A549 (cell line): Measurements from ENCODE around the gene RPS15. TPM values are rescaled to one million over a fixed set of nuclear protein-coding genes. Genes with fewer than 3 reads are reported as not detected.

Source experiments
- ATAC-seq, 2 experiments: fragments of 200-7000 bp in 1 of 2; fragments of >200 bp in 1 of 2; cut with Nextera tagmentation in 1 of 2; cut with Tn5 transposase in 1 of 2; 3 replicates each; pipeline versions ENCODE4 v1.8.0 to v1.9.1; 2018 to 2020; ENCODE audit warnings: mild to moderate bottlenecking in 1 of 2, moderate library complexity in 1 of 2
- CTCF ChIA-PET: fragments of 300-600 bp; sonication (Branson Sonifier 250); formaldehyde crosslinking; extraction: SDS; loops from one replicate; lab custom pipeline; 2021; ENCODE audit warnings: antibody characterized with exemption, inconsistent platforms; lab: Yijun Ruan, JAX
- POLR2A ChIA-PET: fragments of 350-600 bp; formaldehyde crosslinking; extraction: SDS; loops from one replicate; lab custom pipeline; 2021; ENCODE audit warnings: antibody characterized with exemption, inconsistent platforms; lab: Yijun Ruan, JAX
- DNase-seq, 2 experiments: peaks; one replicate each; pipeline versions ENCODE4 v3.0.0 to v3.0.0-alpha.2; 2011 to 2016; ENCODE audit warnings: low read depth in 1 of 2, low spot score in 1 of 2
- FAIRE-seq: peaks from 2 replicates; lab custom pipeline; 2011; peaks lifted over from hg19 to GRCh38; lab: Jason Lieb, UNC
- H3K27ac ChIP-seq, 2 experiments: fragments of >200 bp; sonication (Bioruptor Twin); formaldehyde crosslinking; 3 replicates each; pipeline ENCODE4 v1.5.1; 2016 to 2017
- H3K4me1 ChIP-seq: fragments of >200 bp; sonication (Bioruptor Twin); formaldehyde crosslinking; 3 replicates; pipeline ENCODE4 v1.6.1; 2016
- H3K4me2 ChIP-seq: fragments of >200 bp; sonication (Bioruptor Twin); formaldehyde crosslinking; 3 replicates; pipeline ENCODE4 v1.6.1; 2016
- H3K4me3 ChIP-seq: fragments of >200 bp; sonication (Bioruptor Twin); formaldehyde crosslinking; 3 replicates; pipeline ENCODE4 v1.5.1; 2016
- H3K9me3 ChIP-seq: fragments of >200 bp; sonication (Bioruptor Twin); formaldehyde crosslinking; 3 replicates; pipeline ENCODE4 v1.6.1; 2016
- ATOH8 ChIP-seq: fragments of 250-450 bp; sonication (Bioruptor Pico); IDR thresholded peaks from 2 replicates; pipeline ENCODE4 v1.5.0; 2020; ENCODE audit warnings: low read depth, mild to moderate bottlenecking, moderate library complexity
- BCL3 ChIP-seq: fragments of >200 bp; sonication (Bioruptor Twin); formaldehyde crosslinking; IDR thresholded peaks from 3 replicates; pipeline ENCODE4 v1.6.1; 2016
- BHLHE40 ChIP-seq: IDR thresholded peaks from 2 replicates; pipeline ENCODE4 v1.6.1; 2012; ENCODE audit warnings: low read depth, low read length, inconsistent platforms
- CBX8 ChIP-seq: fragments of 200-600 bp; sonication (generic); IDR thresholded peaks from 2 replicates; pipeline ENCODE4 v1.6.1; 2016
- CEBPB ChIP-seq, 2 experiments: fragments of >200 bp in 1 of 2; sonication (Bioruptor Twin) in 1 of 2; formaldehyde crosslinking in 1 of 2; IDR thresholded peaks; 2 replicates each; pipeline ENCODE4 v1.6.1; 2012 to 2016
- CHD4 ChIP-seq: fragments of 200-600 bp; sonication (generic); IDR thresholded peaks from 2 replicates; pipeline ENCODE4 v1.6.1; 2016; ENCODE audit warnings: antibody characterized with exemption, mild to moderate bottlenecking, borderline replicate concordance
- E2F6 ChIP-seq: IDR thresholded peaks from 2 replicates; pipeline ENCODE4 v1.6.1; 2012; ENCODE audit warnings: low read depth, borderline replicate concordance
- EHF ChIP-seq: fragments of 250-450 bp; sonication (Bioruptor Pico); IDR thresholded peaks from 2 replicates; pipeline ENCODE4 v1.5.0; 2020; ENCODE audit warnings: mild to moderate bottlenecking
- EHMT2 ChIP-seq: fragments of 200-600 bp; sonication (generic); IDR thresholded peaks from 2 replicates; pipeline ENCODE4 v1.6.1; 2016; ENCODE audit warnings: antibody characterized with exemption, low read depth, mild to moderate bottlenecking, moderate library complexity
- FOSB ChIP-seq: fragments of 250-450 bp; sonication (Bioruptor Pico); IDR thresholded peaks from 2 replicates; pipeline ENCODE4 v1.5.0; 2020; ENCODE audit warnings: mild to moderate bottlenecking, moderate library complexity
- GATA3 ChIP-seq: IDR thresholded peaks from 2 replicates; pipeline ENCODE4 v1.6.1; 2012; ENCODE audit warnings: borderline replicate concordance
- HMGXB4 ChIP-seq: fragments of 250-450 bp; sonication (Bioruptor Pico); IDR thresholded peaks from 2 replicates; pipeline ENCODE4 v1.5.0; 2021; ENCODE audit warnings: mild to moderate bottlenecking, moderate library complexity, borderline replicate concordance
- HOXA7 ChIP-seq: fragments of 250-450 bp; sonication (Bioruptor Pico); IDR thresholded peaks from 2 replicates; pipeline ENCODE4 v1.5.0; 2020; ENCODE audit warnings: mild to moderate bottlenecking, moderate library complexity
- HOXB13 ChIP-seq: fragments of 250-450 bp; sonication (Bioruptor Pico); IDR thresholded peaks from 2 replicates; pipeline ENCODE4 v1.5.0; 2020; ENCODE audit warnings: low read depth, mild to moderate bottlenecking, moderate library complexity
- JUN ChIP-seq, 2 experiments: fragments of >200 bp; sonication (Bioruptor Twin); formaldehyde crosslinking; IDR thresholded peaks; 2 replicates in 1 of 2; 3 replicates in 1 of 2; pipeline ENCODE4 v1.6.1; 2016 to 2017
- JUNB ChIP-seq: fragments of >200 bp; sonication (Bioruptor Twin); formaldehyde crosslinking; IDR thresholded peaks from 2 replicates; pipeline ENCODE4 v1.6.1; 2016
- MAFK ChIP-seq: fragments of 450-650 bp; IDR thresholded peaks from 2 replicates; pipeline ENCODE4 v1.6.1; 2014; ENCODE audit not compliant: partially characterized antibody
- MYC ChIP-seq: IDR thresholded peaks from 2 replicates; pipeline ENCODE4 v1.6.1; 2012; ENCODE audit warnings: mild to moderate bottlenecking, inconsistent platforms, low read length, improper control_type of control experiment, borderline replicate concordance
- NPAS2 ChIP-seq: fragments of 250-450 bp; sonication (Bioruptor Pico); IDR thresholded peaks from 2 replicates; pipeline ENCODE4 v1.8.0; 2022; ENCODE audit warnings: mild to moderate bottlenecking, moderate library complexity, borderline replicate concordance
- NR3C1 ChIP-seq: fragments of >200 bp; sonication (Bioruptor Twin); formaldehyde crosslinking; IDR thresholded peaks from 3 replicates; pipeline ENCODE4 v1.6.1; 2017
- PBX3 ChIP-seq: IDR thresholded peaks from 2 replicates; pipeline ENCODE4 v1.6.1; 2012
- PHF8 ChIP-seq: fragments of 200-600 bp; sonication (generic); IDR thresholded peaks from 2 replicates; pipeline ENCODE4 v1.6.1; 2016; ENCODE audit warnings: low read depth, mild to moderate bottlenecking, antibody characterized with exemption, moderate library complexity, borderline replicate concordance
- POLR2A ChIP-seq: IDR thresholded peaks from 2 replicates; pipeline ENCODE4 v1.6.1; 2012; ENCODE audit warnings: mild to moderate bottlenecking, low read length
- RARB ChIP-seq: fragments of 250-450 bp; sonication (Bioruptor Pico); IDR thresholded peaks from 2 replicates; pipeline ENCODE4 v1.8.0; 2021; ENCODE audit warnings: mild to moderate bottlenecking, moderate library complexity
- RFX5 ChIP-seq: fragments of 450-650 bp; IDR thresholded peaks from 2 replicates; pipeline ENCODE4 v1.7.1; 2014; ENCODE audit warnings: antibody characterized with exemption, mild to moderate bottlenecking, moderate library complexity
- TP53 ChIP-seq: fragments of 250-450 bp; sonication (Bioruptor Pico); IDR thresholded peaks from 2 replicates; pipeline ENCODE4 v1.5.0; 2021; ENCODE audit warnings: mild to moderate bottlenecking, moderate library complexity
- USF2 ChIP-seq: fragments of 450-650 bp; IDR thresholded peaks from 2 replicates; pipeline ENCODE4 v1.6.1; 2014; ENCODE audit warnings: antibody characterized with exemption
- ZC3H11A ChIP-seq: fragments of 450-650 bp; IDR thresholded peaks from 2 replicates; pipeline ENCODE4 v1.6.1; 2014; ENCODE audit warnings: antibody characterized with exemption, mild to moderate bottlenecking
- ZNF302 ChIP-seq: fragments of 250-450 bp; sonication (Bioruptor Pico); IDR thresholded peaks from 2 replicates; pipeline ENCODE4 v1.9.0; 2021; ENCODE audit warnings: inconsistent platforms, mild to moderate bottlenecking, moderate library complexity
- ZSCAN20 ChIP-seq: fragments of 250-450 bp; sonication (Bioruptor Pico); IDR thresholded peaks from 2 replicates; pipeline ENCODE4 v1.8.0; 2022; ENCODE audit warnings: mild to moderate bottlenecking, moderate library complexity
- WGBS: methylation state at CpG from one replicate; pipeline ENCODE4 v1.1.6; 2017; ENCODE audit errors: missing lambda C conversion rate; 5-methylcytosine and 5-hydroxymethylcytosine counted together
- polyA plus RNA-seq, 4 experiments: library from polyadenylated mRNA; depleted of rRNA in 3 of 4; stranded (reverse); fragments of >200 nt; fragmentation: RNase III in 1 of 4; extraction: RNeasy Plus Mini Kit Qiagen cat#74134 plus additional on column Dnase treatment in 1 of 4; gene quantifications; 2 replicates in 3 of 4; 3 replicates in 1 of 4; pipeline ENCODE4 v1.2.3, GENCODE V29; 2011 to 2017

Gene RPS15
- polyA plus RNA-seq, 2 of the 4 experiments (the other 2 are of a cell fraction), result 525 to 1,458 TPM

- TF ChIP-seq JUN (IDR thresholded peaks at IDR 0.05) (no peak), NPAS2 (CRISPR knock-in tag) (no peak)
Measured at GRCh38 chr19:1417145-1417544, 21.1 kb upstream of the RPS15 start (continued).

GRCh38 chr19:1417681-1418495, 20.3 kb upstream of the RPS15 start:
- DNase-seq (no peak), ATAC-seq (no peak), FAIRE-seq (no peak)
- Histone ChIP-seq H3K4me3 (no peak overlapping the region), H3K27ac (no peak overlapping the region), H3K4me2 (no peak overlapping the region), H3K9me3 (no peaks in the 10 kb centered on the region), H3K4me1 (peaks cover 10% of the 10 kb centered on the region)
- CTCF ChIA-PET, result interaction anchor here (1.2 to 1.7 kb wide), 2 partner anchors 17 to 28 kb away, joined by 4 read pairs; no protein-coding TSS in a partner anchor
- POLR2A ChIA-PET, result no interaction called here
- TF ChIP-seq HOXB13 (CRISPR knock-in tag) (no peak), ZNF302 (CRISPR knock-in tag) (no peak), BCL3 (no peak), NPAS2 (CRISPR knock-in tag) (no peak), EHF (CRISPR knock-in tag) (no peak), ZC3H11A (no peak), ATOH8 (CRISPR knock-in tag) (no peak), MAFK (no peak), RFX5 (no peak), HMGXB4 (CRISPR knock-in tag) (no peak), CBX8 (no peak), GATA3 (no peak), NR3C1 (no peak), CEBPB (IDR thresholded peaks at IDR 0.05) (no peak), E2F6 (no peak), CHD4 (no peak)
- WGBS, result 91% methylated on average over 30 of the region's 30 CpGs

GRCh38 chr19:1418496-1418775, 19.8 kb upstream of the RPS15 start:
- 93% methylated on average over 12 of the region's 13 CpGs for WGBS
- CTCF ChIA-PET, result interaction anchor here (1.7 kb wide), 1 partner anchor 27 kb away, joined by 4 read pairs; no protein-coding TSS in a partner anchor

More at GRCh38 chr19:1418496-1418775, 19.8 kb upstream of the RPS15 start:
- no peaks in the 10 kb centered on the region for H3K9me3 ChIP-seq
- POLR2A ChIA-PET, result no interaction called here
- H3K4me3 ChIP-seq, result no peak overlapping the region
- ATAC-seq (no peak), FAIRE-seq (no peak), DNase-seq (no peak)
- peaks cover 10% of the 10 kb centered on the region for H3K4me1 ChIP-seq
- TF ChIP-seq TP53 (CRISPR knock-in tag) (no peak), JUNB (no peak), EHMT2 (no peak), MYC (no peak), NPAS2 (CRISPR knock-in tag) (no peak), CHD4 (no peak), PHF8 (no peak), RFX5 (no peak), POLR2A (no peak), USF2 (no peak), RARB (no peak), PBX3 (no peak), BHLHE40 (no peak), ZSCAN20 (CRISPR knock-in tag) (no peak), FOSB (CRISPR knock-in tag) (no peak), MAFK (no peak), NR3C1 (no peak), HOXA7 (CRISPR knock-in tag) (no peak), CEBPB (IDR thresholded peaks at IDR 0.05) (no peak)
- TF ChIP-seq, all 56 proteins: peak for 0
- no peak overlapping the region for H3K27ac ChIP-seq
- H3K4me2 ChIP-seq, result no peak overlapping the region
